WTC11 (cell line): ENCODE data around the gene MTSS2. TPM values are rescaled to one million over a fixed set of nuclear protein-coding genes. Genes with fewer than 3 reads are reported as not detected.

Experiments used
- ATAC-seq: fragments of 200-7000 bp; cut with Tn5 transposase; 2 replicates; pipeline ENCODE4 v1.10.0; 2021; ENCODE audit warnings: mild to moderate bottlenecking, moderate library complexity
- CTCF ChIA-PET: fragments of 300-600 bp; sonication (Branson Sonifier 250); formaldehyde crosslinking; loops from one replicate; lab custom pipeline; 2021; ENCODE audit warnings: antibody characterized with exemption; lab: Charles Lee
- POLR2A ChIA-PET: fragments of 350-600 bp; sonication (Branson Sonifier 250); formaldehyde crosslinking; loops from one replicate; lab custom pipeline; 2021; ENCODE audit warnings: antibody characterized with exemption; lab: Charles Lee
- DNase-seq: peaks from one replicate; pipeline ENCODE4 v3.0.0; 2021; ENCODE audit warnings: low spot score
- H3K27ac Mint-ChIP-seq: 2 replicates; pipeline ENCODE4 v1.8.0; 2021; ENCODE audit warnings: mixed read lengths
- H3K27me3 Mint-ChIP-seq: 2 replicates; pipeline ENCODE4 v1.8.0; 2021; ENCODE audit warnings: low read depth, mild to moderate bottlenecking, moderate library complexity, mixed read lengths
- H3K36me3 Mint-ChIP-seq: 2 replicates; pipeline ENCODE4 v1.8.0; 2021; ENCODE audit warnings: mixed read lengths
- H3K4me1 Mint-ChIP-seq: 2 replicates; pipeline ENCODE4 v1.8.0; 2022; ENCODE audit warnings: mixed read lengths
- H3K4me3 Mint-ChIP-seq: 2 replicates; pipeline ENCODE4 v1.8.0; 2021; ENCODE audit warnings: mild to moderate bottlenecking, moderate library complexity, mixed read lengths
- H3K9me3 Mint-ChIP-seq: 2 replicates; pipeline ENCODE4 v1.8.0; 2021; ENCODE audit warnings: mixed read lengths
- ATF1 ChIP-seq: sonication (generic); formaldehyde crosslinking; IDR thresholded peaks from 2 replicates; pipeline ENCODE4 v1.8.1; 2023; ENCODE audit warnings: mild to moderate bottlenecking, moderate library complexity, missing genetic modification reagents
- CREM ChIP-seq: sonication (generic); formaldehyde crosslinking; IDR thresholded peaks from 2 replicates; pipeline ENCODE4 v1.8.1; 2022; ENCODE audit warnings: mild to moderate bottlenecking, missing genetic modification reagents, moderate library complexity
- ELF4 ChIP-seq: sonication (generic); formaldehyde crosslinking; IDR thresholded peaks from 2 replicates; pipeline ENCODE4 v1.8.1; 2022; ENCODE audit warnings: low read depth, mild to moderate bottlenecking, moderate library complexity, missing genetic modification reagents
- ESRRA ChIP-seq: sonication (generic); formaldehyde crosslinking; IDR thresholded peaks from 2 replicates; pipeline ENCODE4 v1.8.1; 2022; ENCODE audit warnings: mild to moderate bottlenecking, missing genetic modification reagents, borderline replicate concordance
- ETV6 ChIP-seq: sonication (generic); formaldehyde crosslinking; IDR thresholded peaks from 2 replicates; pipeline ENCODE4 v1.8.1; 2022; ENCODE audit warnings: mild to moderate bottlenecking, missing genetic modification reagents
- FOXK1 ChIP-seq: sonication (generic); formaldehyde crosslinking; IDR thresholded peaks from 2 replicates; pipeline ENCODE4 v1.8.0; 2022; ENCODE audit warnings: mild to moderate bottlenecking, moderate library complexity, missing genetic modification reagents
- GABPB1 ChIP-seq: sonication (generic); formaldehyde crosslinking; IDR thresholded peaks from 2 replicates; pipeline ENCODE4 v1.8.1; 2023; ENCODE audit warnings: mild to moderate bottlenecking, missing genetic modification reagents
- GRHL2 ChIP-seq: fragments of 250-450 bp; sonication (Bioruptor Pico); IDR thresholded peaks from 2 replicates; pipeline ENCODE4 v1.8.0; 2022; ENCODE audit warnings: mild to moderate bottlenecking, moderate library complexity; ENCODE audit not compliant: insufficient replicate concordance, severe bottlenecking
- IRF2 ChIP-seq: sonication (generic); formaldehyde crosslinking; IDR thresholded peaks from 2 replicates; pipeline ENCODE4 v1.8.0; 2022; ENCODE audit warnings: low read depth, missing genetic modification reagents, borderline replicate concordance
- NFATC4 ChIP-seq: fragments of 250-450 bp; sonication (Bioruptor Pico); IDR thresholded peaks from 2 replicates; pipeline ENCODE4 v1.9.0; 2021; ENCODE audit warnings: mild to moderate bottlenecking
- SMAD3 ChIP-seq: sonication (generic); formaldehyde crosslinking; IDR thresholded peaks from 2 replicates; pipeline ENCODE4 v1.8.0; 2022; ENCODE audit warnings: missing genetic modification reagents, mild to moderate bottlenecking, borderline replicate concordance
- ZBTB21 ChIP-seq: sonication (generic); formaldehyde crosslinking; IDR thresholded peaks from 2 replicates; pipeline ENCODE4 v1.8.1; 2023; ENCODE audit warnings: mild to moderate bottlenecking, missing genetic modification reagents, borderline replicate concordance
- ZNF317 ChIP-seq: sonication (generic); formaldehyde crosslinking; IDR thresholded peaks from 2 replicates; pipeline ENCODE4 v1.8.1; 2023; ENCODE audit warnings: low read depth, mild to moderate bottlenecking, moderate library complexity, missing genetic modification reagents, borderline replicate concordance
- ZNF396 ChIP-seq: fragments of 250-450 bp; sonication (Bioruptor Pico); IDR thresholded peaks from 2 replicates; pipeline ENCODE4 v1.8.0; 2021; ENCODE audit warnings: mild to moderate bottlenecking, moderate library complexity, borderline replicate concordance
- total RNA-seq: library from RNA; stranded (reverse); gene quantifications from 3 replicates; pipeline ENCODE4 v1.2.3, GENCODE V29; 2021
- TF ChIP-seq, protein P1 (sequence below): sonication (generic); formaldehyde crosslinking; IDR thresholded peaks from 2 replicates; pipeline ENCODE4 v1.8.1; 2023; ENCODE audit warnings: mild to moderate bottlenecking, missing genetic modification reagents, moderate library complexity
- TF ChIP-seq, protein P2 (sequence below): sonication (generic); formaldehyde crosslinking; IDR thresholded peaks from 2 replicates; pipeline ENCODE4 v1.8.1; 2022; ENCODE audit warnings: mild to moderate bottlenecking, moderate library complexity, missing genetic modification reagents
- TF ChIP-seq, protein P3 (sequence below): sonication (generic); formaldehyde crosslinking; IDR thresholded peaks from 2 replicates; pipeline ENCODE4 v1.8.0; 2022; ENCODE audit warnings: mild to moderate bottlenecking, missing genetic modification reagents
- TF ChIP-seq, protein P4 (sequence below): sonication (generic); formaldehyde crosslinking; IDR thresholded peaks from 2 replicates; pipeline ENCODE4 v1.8.1; 2023; ENCODE audit warnings: mild to moderate bottlenecking, missing genetic modification reagents, borderline replicate concordance
- TF ChIP-seq, protein P5 (sequence below): fragments of 250-450 bp; sonication (Bioruptor Pico); IDR thresholded peaks from 2 replicates; pipeline ENCODE4 v1.9.0; 2021; ENCODE audit warnings: mild to moderate bottlenecking
- TF ChIP-seq, protein P6 (sequence below): fragments of 250-450 bp; sonication (Bioruptor Pico); IDR thresholded peaks from 2 replicates; pipeline ENCODE4 v1.8.0; 2021; ENCODE audit warnings: mild to moderate bottlenecking
- TF ChIP-seq, protein P7 (sequence below): sonication (generic); formaldehyde crosslinking; IDR thresholded peaks from 2 replicates; pipeline ENCODE4 v1.8.1; 2023; ENCODE audit warnings: mild to moderate bottlenecking, missing genetic modification reagents

The MTSS2 gene
- total RNA-seq, 1 experiment from 2014 or later, result 28.3 TPM

DNA sequence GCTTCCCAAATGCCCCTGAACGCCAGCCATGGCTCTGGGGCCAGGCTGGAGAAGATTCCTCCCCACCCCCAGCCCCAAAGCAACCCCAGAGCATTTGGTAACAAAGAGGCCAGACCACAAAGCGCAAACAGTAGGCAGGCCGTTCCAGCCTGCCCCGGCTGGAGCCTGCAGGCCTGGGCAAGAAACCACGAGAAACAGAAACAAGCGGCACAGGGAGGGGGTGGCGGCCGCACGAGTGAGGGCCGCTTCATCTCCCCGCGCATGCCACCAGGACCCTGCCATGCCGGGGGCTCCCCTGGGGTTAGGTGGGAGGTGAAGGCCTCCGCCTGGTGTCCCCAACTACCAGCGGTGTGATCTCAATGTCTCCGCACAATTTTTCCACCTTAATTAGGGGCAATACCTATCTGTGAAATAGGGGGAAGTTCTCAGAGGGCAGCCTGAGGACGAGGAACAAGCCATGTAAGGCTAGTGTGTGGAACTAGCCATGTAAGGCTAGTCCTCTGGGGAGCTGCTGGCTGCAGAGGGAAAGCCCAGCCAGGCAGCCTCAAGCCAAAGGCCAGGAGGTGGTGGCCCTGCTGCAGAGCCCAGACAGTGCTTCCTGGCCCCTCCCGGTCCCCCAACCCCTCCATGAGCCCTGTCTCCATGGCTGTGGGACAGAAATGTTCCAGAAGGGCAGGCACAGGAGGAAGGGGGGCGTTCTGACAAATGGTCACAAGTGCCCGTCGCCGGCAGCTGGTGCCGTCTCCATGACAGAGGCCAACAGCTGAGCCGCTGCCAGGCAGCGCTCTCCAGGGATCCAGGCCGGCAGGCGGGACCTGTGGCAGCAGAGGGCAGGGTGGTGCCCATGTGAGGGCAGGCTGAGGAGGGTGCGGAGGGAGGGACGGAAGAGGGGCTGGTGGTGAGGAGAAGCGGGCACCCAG lies 14.5 kb upstream of the MTSS2 start (continued):
- TF ChIP-seq IRF2 (CRISPR knock-in tag), result no peak
- TF ChIP-seq ESRRA, result no peak
- TF ChIP-seq CREM (CRISPR knock-in tag), result no peak
- no peak for TF ChIP-seq ZNF317
- TF ChIP-seq, protein P1, sequence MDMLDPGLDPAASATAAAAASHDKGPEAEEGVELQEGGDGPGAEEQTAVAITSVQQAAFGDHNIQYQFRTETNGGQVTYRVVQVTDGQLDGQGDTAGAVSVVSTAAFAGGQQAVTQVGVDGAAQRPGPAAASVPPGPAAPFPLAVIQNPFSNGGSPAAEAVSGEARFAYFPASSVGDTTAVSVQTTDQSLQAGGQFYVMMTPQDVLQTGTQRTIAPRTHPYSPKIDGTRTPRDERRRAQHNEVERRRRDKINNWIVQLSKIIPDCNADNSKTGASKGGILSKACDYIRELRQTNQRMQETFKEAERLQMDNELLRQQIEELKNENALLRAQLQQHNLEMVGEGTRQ, result no peak
- no peak for TF ChIP-seq ETV6 (CRISPR knock-in tag)

DNA sequence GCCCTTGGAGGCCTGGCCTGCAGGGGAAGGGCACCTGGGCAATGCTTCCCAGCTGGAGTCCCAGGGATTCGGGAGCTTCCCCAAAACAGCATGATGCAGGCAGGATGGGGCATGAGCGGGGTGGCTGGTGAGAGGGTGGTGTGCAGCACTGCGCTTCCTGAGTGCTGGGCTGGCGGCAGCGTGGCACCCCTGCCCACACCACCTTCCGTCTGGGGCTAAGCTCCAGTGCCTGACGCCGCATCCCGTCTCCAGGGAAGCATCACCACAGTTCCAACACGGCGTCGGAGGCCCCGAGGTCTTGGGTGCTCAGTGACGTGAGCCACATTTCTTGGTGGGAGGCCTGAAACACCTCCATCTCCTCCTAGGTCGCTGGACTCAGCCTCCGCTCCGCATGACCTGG lies 13.8 kb upstream of the MTSS2 start:
- Mint-ChIP-seq H3K27ac (peak overlapping the region; percentile 72; the same call in 1 of the 2 replicates), H3K27me3 (no peaks in the 10 kb centered on the region), H3K4me1 (peaks cover 21% of the 10 kb centered on the region), H3K36me3 (peaks cover 2% of the 10 kb centered on the region; the same call in 1 of the 2 replicates), H3K9me3 (no peaks in the 10 kb centered on the region), H3K4me3 (no peak overlapping the region)
- POLR2A ChIA-PET, result no interaction called here
- CTCF ChIA-PET, result interaction anchor here (1.0 kb wide), 1 partner anchor 72 kb away, joined by 3 read pairs; no protein-coding TSS in a partner anchor
- no peak for DNase-seq
- ATAC-seq, result no peak
- TF ChIP-seq, protein P2, sequence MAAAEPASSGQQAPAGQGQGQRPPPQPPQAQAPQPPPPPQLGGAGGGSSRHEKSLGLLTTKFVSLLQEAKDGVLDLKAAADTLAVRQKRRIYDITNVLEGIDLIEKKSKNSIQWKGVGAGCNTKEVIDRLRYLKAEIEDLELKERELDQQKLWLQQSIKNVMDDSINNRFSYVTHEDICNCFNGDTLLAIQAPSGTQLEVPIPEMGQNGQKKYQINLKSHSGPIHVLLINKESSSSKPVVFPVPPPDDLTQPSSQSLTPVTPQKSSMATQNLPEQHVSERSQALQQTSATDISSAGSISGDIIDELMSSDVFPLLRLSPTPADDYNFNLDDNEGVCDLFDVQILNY (CRISPR knock-in tag), result no peak
- TF ChIP-seq ZBTB21, result no peak
- no peak for TF ChIP-seq SMAD3
- TF ChIP-seq, protein P3, sequence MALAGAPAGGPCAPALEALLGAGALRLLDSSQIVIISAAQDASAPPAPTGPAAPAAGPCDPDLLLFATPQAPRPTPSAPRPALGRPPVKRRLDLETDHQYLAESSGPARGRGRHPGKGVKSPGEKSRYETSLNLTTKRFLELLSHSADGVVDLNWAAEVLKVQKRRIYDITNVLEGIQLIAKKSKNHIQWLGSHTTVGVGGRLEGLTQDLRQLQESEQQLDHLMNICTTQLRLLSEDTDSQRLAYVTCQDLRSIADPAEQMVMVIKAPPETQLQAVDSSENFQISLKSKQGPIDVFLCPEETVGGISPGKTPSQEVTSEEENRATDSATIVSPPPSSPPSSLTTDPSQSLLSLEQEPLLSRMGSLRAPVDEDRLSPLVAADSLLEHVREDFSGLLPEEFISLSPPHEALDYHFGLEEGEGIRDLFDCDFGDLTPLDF (CRISPR knock-in tag), result no peak
- no peak for TF ChIP-seq ATF1
- TF ChIP-seq ZNF396 (CRISPR knock-in tag), result no peak
- TF ChIP-seq GRHL2 (CRISPR knock-in tag), result no peak
- TF ChIP-seq, protein P4, sequence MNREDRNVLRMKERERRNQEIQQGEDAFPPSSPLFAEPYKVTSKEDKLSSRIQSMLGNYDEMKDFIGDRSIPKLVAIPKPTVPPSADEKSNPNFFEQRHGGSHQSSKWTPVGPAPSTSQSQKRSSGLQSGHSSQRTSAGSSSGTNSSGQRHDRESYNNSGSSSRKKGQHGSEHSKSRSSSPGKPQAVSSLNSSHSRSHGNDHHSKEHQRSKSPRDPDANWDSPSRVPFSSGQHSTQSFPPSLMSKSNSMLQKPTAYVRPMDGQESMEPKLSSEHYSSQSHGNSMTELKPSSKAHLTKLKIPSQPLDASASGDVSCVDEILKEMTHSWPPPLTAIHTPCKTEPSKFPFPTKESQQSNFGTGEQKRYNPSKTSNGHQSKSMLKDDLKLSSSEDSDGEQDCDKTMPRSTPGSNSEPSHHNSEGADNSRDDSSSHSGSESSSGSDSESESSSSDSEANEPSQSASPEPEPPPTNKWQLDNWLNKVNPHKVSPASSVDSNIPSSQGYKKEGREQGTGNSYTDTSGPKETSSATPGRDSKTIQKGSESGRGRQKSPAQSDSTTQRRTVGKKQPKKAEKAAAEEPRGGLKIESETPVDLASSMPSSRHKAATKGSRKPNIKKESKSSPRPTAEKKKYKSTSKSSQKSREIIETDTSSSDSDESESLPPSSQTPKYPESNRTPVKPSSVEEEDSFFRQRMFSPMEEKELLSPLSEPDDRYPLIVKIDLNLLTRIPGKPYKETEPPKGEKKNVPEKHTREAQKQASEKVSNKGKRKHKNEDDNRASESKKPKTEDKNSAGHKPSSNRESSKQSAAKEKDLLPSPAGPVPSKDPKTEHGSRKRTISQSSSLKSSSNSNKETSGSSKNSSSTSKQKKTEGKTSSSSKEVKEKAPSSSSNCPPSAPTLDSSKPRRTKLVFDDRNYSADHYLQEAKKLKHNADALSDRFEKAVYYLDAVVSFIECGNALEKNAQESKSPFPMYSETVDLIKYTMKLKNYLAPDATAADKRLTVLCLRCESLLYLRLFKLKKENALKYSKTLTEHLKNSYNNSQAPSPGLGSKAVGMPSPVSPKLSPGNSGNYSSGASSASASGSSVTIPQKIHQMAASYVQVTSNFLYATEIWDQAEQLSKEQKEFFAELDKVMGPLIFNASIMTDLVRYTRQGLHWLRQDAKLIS (CRISPR knock-in tag), result no peak
- TF ChIP-seq, protein P5, sequence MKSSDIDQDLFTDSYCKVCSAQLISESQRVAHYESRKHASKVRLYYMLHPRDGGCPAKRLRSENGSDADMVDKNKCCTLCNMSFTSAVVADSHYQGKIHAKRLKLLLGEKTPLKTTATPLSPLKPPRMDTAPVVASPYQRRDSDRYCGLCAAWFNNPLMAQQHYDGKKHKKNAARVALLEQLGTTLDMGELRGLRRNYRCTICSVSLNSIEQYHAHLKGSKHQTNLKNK (CRISPR knock-in tag), result no peak
- TF ChIP-seq GABPB1 (CRISPR knock-in tag), result no peak
- TF ChIP-seq, protein P6, sequence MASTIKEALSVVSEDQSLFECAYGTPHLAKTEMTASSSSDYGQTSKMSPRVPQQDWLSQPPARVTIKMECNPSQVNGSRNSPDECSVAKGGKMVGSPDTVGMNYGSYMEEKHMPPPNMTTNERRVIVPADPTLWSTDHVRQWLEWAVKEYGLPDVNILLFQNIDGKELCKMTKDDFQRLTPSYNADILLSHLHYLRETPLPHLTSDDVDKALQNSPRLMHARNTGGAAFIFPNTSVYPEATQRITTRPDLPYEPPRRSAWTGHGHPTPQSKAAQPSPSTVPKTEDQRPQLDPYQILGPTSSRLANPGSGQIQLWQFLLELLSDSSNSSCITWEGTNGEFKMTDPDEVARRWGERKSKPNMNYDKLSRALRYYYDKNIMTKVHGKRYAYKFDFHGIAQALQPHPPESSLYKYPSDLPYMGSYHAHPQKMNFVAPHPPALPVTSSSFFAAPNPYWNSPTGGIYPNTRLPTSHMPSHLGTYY, result no peak
- TF ChIP-seq, protein P7, sequence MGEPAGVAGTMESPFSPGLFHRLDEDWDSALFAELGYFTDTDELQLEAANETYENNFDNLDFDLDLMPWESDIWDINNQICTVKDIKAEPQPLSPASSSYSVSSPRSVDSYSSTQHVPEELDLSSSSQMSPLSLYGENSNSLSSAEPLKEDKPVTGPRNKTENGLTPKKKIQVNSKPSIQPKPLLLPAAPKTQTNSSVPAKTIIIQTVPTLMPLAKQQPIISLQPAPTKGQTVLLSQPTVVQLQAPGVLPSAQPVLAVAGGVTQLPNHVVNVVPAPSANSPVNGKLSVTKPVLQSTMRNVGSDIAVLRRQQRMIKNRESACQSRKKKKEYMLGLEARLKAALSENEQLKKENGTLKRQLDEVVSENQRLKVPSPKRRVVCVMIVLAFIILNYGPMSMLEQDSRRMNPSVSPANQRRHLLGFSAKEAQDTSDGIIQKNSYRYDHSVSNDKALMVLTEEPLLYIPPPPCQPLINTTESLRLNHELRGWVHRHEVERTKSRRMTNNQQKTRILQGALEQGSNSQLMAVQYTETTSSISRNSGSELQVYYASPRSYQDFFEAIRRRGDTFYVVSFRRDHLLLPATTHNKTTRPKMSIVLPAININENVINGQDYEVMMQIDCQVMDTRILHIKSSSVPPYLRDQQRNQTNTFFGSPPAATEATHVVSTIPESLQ (CRISPR knock-in tag), result no peak
- no peak for TF ChIP-seq NFATC4
- no peak for TF ChIP-seq ELF4
- no peak for TF ChIP-seq FOXK1
